IPS-15b (cell line): Measurements from ENCODE around the gene TRAF3.
"Not testable (repeated sequence)": the region's sequence is repeated elsewhere in the genome, so short reads cannot be mapped to it uniquely, and the experiment has no call there.

Experiments
- H3K27me3 ChIP-seq: one replicate; pipeline ENCODE4 v1.6.1; 2013; ENCODE audit warnings: low read length; ENCODE audit not compliant: control insufficient read depth, insufficient read depth
- H3K36me3 ChIP-seq: one replicate; pipeline ENCODE4 v1.6.1; 2013; ENCODE audit warnings: low read length; ENCODE audit not compliant: control insufficient read depth, insufficient read depth
- H3K4me1 ChIP-seq: one replicate; pipeline ENCODE4 v1.6.1; 2013; ENCODE audit warnings: mild to moderate bottlenecking, low read length; ENCODE audit not compliant: control insufficient read depth, insufficient read depth
- H3K4me3 ChIP-seq: one replicate; pipeline ENCODE4 v1.5.1; 2013; ENCODE audit warnings: low read depth, low read length
- H3K9ac ChIP-seq: one replicate; pipeline ENCODE4 v1.6.1; 2013; ENCODE audit warnings: low read depth, mild to moderate bottlenecking, low read length
- H3K9me3 ChIP-seq: one replicate; pipeline ENCODE4 v1.6.1; 2013; ENCODE audit warnings: mild to moderate bottlenecking, low read length; ENCODE audit not compliant: control insufficient read depth, insufficient read depth

Gene TRAF3

DNA sequence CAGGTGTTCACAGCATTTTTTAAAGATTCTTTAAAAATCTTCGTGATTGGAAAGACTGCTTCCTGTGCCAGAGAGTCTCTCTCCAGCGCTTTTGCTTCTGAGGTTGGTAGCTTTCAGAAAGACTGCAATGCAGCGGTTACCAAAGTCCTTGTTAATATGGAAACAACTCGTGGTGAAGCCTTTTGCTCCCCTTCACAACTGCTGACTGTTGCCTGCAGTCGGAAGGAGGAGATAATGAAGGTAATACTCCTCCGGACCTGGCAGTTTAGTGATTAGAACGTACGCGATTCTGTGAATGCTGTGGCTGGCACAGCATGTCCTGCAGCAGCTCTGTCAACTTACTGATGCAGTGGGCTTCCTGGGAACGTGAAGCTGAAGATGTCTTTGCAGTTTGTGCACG, 50.9 kb downstream of the TRAF3 start:
- H3K4me1 ChIP-seq: peaks cover 39% of the 10 kb centered on the region
- H3K9ac ChIP-seq: no peak overlapping the region
- no peaks in the 10 kb centered on the region for H3K27me3 ChIP-seq
- H3K9me3 ChIP-seq: no peaks in the 10 kb centered on the region
- no peaks in the 10 kb centered on the region for H3K36me3 ChIP-seq
- H3K4me3 ChIP-seq: no peak overlapping the region

DNA sequence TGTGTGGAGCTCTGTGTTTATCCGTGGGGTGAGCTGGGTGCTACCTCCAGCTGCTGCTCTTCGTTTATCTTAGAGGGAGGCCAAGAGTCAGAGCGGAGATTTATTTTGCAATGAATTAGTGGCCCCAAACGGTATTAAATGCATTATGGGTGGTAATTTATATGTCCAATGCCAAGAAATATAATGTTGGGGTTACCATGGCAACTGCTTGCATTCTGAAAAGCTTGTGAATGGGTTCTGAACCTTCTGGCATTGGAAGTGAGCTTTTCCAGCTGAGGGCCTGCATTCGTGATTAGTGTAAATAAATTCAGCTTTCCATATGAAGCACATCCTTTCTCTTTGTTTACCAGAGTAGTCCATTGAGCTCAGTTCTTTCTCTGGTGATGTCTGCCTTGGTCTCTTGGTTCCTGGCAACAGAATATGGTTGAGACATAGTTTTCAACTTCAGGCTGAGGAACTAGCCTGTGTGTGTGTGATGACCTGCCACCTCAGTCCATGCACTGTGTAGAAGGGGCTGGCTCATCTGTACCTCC, 51.8 kb downstream of the TRAF3 start:
- no peaks in the 10 kb centered on the region for H3K36me3 ChIP-seq
- no peak overlapping the region for H3K9ac ChIP-seq
- H3K4me3 ChIP-seq: no peak overlapping the region
- no peaks in the 10 kb centered on the region for H3K27me3 ChIP-seq
- peaks cover 42% of the 10 kb centered on the region for H3K4me1 ChIP-seq
- H3K9me3 ChIP-seq: no peaks in the 10 kb centered on the region

DNA sequence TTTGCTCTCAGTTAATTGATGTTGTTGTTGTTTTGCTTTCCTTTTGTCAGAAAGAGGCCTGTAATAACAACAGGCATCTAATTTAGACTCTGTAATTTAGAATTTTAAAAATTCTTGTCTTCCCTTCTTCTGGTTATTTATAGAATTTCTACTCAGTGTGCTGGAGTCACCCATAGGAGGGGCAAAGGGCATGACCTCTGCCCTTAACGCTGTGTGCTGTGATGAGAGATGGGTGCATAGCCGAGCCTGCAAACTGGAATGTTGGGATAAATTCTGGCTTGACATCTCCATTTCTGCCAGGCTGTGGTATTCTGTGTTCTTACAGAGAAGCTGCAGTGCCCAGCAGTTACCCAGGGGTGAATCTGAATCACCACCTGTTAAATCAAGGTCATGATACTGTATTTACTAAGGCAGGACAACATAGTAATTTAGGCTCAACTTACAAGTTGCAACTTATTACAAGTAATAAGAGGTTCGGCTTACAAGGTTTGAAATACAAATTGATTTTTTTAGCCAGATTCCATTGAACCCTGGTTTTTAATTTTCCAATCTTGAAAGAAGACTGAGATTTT, 53.3 kb downstream of the TRAF3 start:
- Histone ChIP-seq H3K9ac (no peak overlapping the region), H3K4me1 (peaks cover 37% of the 10 kb centered on the region), H3K36me3 (no peaks in the 10 kb centered on the region), H3K4me3 (no peak overlapping the region), H3K9me3 (no peaks in the 10 kb centered on the region), H3K27me3 (no peaks in the 10 kb centered on the region)

DNA sequence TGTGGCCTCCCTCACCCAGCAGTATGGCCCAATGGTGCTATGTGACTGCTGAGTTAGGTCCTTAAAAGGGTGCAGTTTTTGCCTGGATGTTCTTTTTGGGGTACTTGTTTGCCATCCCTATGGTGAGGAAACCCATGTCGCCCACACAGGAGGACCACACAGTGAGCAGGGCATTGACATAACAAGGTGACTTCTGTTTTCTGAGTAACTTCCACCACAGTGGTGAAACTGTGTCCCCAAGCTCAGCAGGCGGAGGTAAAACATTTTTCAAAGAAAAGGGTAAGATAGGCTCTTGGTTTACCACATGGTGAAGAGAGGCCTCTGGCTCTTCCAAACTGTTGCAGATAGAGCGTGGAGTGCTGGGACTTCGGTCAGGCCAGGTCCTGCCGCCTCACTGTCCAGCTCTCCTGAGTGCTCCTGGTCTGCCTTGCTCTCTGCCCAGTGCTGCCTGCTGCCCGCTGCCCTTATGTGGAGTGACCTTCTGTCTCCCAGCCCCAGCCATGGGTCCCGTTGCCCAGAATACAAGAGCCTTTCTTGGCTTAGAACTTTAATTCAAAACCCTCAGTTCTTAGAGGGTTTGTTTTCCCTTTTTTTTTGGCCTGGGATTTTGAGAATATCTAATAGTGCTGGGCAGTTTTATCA, 54.0 kb downstream of the TRAF3 start:
- no peaks in the 10 kb centered on the region for H3K36me3 ChIP-seq
- H3K4me1 ChIP-seq: peaks cover 31% of the 10 kb centered on the region
- H3K9ac ChIP-seq: no peak overlapping the region
- H3K4me3 ChIP-seq: no peak overlapping the region
- no peaks in the 10 kb centered on the region for H3K27me3 ChIP-seq
- no peaks in the 10 kb centered on the region for H3K9me3 ChIP-seq

DNA sequence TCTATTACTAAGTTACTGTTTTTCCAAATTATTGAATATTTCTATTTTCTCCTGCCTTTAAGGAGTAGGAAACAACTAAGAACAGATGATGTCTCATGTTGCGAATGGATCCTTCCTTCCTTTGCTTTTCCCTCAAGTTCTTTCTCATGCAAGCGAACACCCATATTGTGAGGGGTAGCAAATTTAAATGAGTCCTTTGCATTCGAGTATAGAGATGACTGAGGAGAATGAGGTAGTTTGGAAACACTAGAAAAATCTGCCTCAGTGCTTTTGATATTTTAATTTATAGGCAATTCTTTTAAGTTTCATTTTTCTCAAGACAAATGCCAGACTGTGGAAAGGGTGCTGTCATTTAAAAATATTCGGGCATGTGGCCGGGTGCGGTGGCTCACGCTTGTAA, 56.1 kb downstream of the TRAF3 start:
- Histone ChIP-seq H3K36me3 (no peaks in the 10 kb centered on the region), H3K27me3 (no peaks in the 10 kb centered on the region), H3K4me1 (peaks cover 26% of the 10 kb centered on the region), H3K9ac (no peak overlapping the region), H3K9me3 (no peaks in the 10 kb centered on the region), H3K4me3 (no peak overlapping the region)

DNA sequence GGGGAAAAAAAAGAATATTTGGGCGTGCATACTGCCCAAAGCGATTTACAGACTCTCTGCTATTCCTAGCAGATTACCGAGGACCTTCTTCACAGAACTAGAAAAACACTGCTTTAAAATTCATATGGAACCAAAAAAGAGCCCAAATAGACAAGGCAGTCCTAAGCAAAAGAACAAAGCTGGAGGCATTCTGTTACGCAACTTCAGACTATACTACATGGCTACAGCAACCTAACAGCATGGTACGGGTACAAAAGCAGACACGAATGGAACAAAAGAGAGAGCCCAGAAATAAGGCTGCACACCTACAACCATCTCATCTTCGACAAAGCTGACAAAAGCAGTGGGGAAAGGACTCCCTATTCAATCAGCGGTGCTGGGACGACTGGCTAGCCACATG, 56.7 kb downstream of the TRAF3 start:
- Histone ChIP-seq H3K4me3 (no peak overlapping the region), H3K9me3 (no peaks in the 10 kb centered on the region), H3K4me1 (peaks cover 24% of the 10 kb centered on the region), H3K27me3 (no peaks in the 10 kb centered on the region), H3K9ac (no peak overlapping the region), H3K36me3 (no peaks in the 10 kb centered on the region)

DNA sequence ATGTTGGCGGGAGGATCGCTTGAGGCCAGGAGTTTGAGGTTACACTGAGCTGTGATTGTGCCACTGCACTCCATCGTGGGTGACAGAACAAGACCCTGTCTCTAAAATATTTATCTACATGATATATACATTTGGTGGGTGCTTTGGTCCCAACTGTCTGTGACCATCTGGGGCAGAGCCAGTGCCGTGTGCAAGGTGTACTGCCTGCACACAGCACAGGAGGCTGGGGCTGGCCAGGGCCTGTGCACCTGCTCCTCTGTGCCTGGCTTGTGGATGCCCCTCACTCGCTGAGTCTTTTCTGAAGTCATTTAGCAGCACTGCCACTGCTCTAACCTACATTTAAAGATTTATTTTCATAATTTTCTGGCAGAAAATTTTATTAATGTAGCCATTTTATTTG, 58.7 kb downstream of the TRAF3 start:
- Histone ChIP-seq H3K4me1 (peaks cover 18% of the 10 kb centered on the region), H3K36me3 (no peaks in the 10 kb centered on the region), H3K9ac (no peak overlapping the region), H3K9me3 (no peaks in the 10 kb centered on the region), H3K4me3 (no peak overlapping the region), H3K27me3 (no peaks in the 10 kb centered on the region)

DNA sequence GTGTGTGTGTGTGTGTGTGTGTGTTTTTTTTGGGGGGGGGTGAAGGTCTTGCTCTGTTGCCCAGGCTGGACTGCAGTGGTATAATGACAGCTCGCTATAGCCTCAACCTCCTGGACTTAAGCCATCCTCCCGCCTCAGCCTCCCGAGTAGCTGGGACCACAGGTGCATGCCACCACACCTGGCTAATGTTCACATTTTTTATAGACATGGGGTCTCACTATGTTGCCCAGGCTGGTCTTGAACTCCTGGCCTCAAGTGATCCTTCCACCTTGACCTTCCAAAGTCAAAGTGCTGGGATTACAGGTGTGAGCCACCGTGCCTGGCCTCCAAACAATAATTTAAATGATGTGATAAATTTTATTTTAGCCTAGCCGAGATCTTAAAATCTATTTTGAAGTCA, 59.9 kb downstream of the TRAF3 start:
- not testable (repeated sequence) for H3K9ac ChIP-seq, H3K36me3 ChIP-seq, H3K27me3 ChIP-seq, H3K9me3 ChIP-seq, H3K4me3 ChIP-seq
- H3K4me1 ChIP-seq: peaks cover 22% of the 10 kb centered on the region

DNA sequence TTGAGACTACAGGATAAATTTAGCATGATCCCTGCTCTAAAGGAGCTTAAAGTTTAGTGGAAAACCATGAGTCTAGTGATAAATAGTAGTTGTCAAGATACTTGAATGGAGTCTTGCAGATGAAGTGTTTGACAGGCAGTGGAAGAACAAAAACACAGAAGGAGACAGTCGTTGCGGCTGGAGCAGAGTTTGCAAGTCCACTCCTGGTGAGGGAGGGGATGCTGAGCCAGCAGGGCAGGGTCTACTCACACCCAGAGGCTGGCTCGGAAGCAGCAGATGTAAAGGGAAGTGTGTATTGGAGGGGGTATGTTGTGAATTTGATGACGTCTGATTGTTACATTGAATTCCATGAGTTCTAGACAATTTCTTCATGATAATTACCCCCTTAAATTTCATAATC, 61.3 kb downstream of the TRAF3 start:
- peaks cover 16% of the 10 kb centered on the region for H3K4me1 ChIP-seq
- no peak overlapping the region for H3K9ac ChIP-seq
- H3K9me3 ChIP-seq: no peaks in the 10 kb centered on the region
- no peaks in the 10 kb centered on the region for H3K36me3 ChIP-seq
- H3K27me3 ChIP-seq: no peaks in the 10 kb centered on the region
- no peak overlapping the region for H3K4me3 ChIP-seq

DNA sequence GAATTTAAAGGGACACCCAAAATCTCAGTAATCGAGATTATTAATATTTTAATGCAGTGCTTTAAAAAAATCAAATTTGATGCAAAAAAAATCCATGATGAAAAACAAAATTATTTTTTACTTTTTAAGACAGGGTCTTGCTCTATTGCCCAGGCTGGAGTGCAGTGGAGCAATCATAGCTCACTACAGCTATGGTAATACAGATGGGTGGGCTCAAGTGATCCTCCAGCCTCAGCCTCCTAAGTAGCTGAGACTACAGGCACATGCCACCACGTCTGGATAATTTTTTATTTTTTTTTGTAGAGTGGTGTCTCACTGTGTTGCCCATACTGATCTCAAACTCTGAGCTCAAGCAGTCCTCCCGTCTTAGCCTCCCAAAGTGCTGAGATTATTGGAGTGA, 62.9 kb downstream of the TRAF3 start:
- peaks cover 16% of the 10 kb centered on the region for H3K4me1 ChIP-seq
- H3K4me3 ChIP-seq: no peak overlapping the region
- no peaks in the 10 kb centered on the region for H3K36me3 ChIP-seq
- H3K9ac ChIP-seq: no peak overlapping the region
- H3K9me3 ChIP-seq: no peaks in the 10 kb centered on the region
- no peaks in the 10 kb centered on the region for H3K27me3 ChIP-seq

DNA sequence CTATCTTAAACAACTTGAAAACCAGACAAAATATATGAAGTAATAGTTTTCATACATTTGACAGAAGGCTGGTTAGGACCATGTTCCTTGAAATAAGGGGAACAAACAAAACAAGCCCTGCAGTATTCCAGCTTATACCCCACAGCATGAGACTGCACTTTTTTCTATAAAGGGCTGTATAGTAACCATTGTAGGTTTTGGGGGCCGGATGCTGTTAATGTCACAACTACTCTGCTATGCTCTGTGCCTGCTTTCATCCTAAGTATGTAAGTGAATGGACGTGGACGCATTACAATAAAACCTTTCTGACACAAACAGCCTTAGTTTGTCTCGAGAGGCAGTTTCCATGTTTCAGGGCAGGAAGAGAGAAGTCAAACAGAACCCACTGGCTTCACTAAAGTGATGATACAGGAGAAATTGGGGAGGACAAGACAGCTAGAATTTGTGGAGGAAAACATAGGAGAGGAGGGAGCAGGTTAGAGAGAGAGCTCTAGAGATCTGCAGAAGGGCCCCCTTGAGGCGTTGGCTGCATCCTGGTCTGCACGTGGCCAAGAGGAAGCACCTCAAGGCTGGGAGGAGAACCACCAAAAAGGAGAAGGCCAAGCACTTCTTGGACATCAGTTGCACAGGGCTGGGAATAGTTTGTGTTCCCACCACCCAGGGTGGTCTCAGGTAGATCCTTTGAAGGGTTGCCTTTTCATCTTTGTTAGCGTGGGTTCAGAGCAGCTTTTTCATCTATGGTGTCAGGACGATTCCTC, 63.7 kb downstream of the TRAF3 start:
- H3K4me3 ChIP-seq: no peak overlapping the region
- H3K27me3 ChIP-seq: no peaks in the 10 kb centered on the region
- peaks cover 16% of the 10 kb centered on the region for H3K4me1 ChIP-seq
- no peaks in the 10 kb centered on the region for H3K36me3 ChIP-seq
- H3K9ac ChIP-seq: no peak overlapping the region
- H3K9me3 ChIP-seq: no peaks in the 10 kb centered on the region
